Measurements from ENCODE around the gene SURF4. TPM values are rescaled to one million over a fixed set of nuclear protein-coding genes. Genes with fewer than 3 reads are reported as not detected.

Gene SURF4
- total and polyA plus RNA-seq, 2 donors, result 52.0 to 87.3 TPM

- Histone ChIP-seq H3K27me3 (ENCODE audit: control insufficient read depth in 2 of 2, insufficient read depth in 1 of 2, low read length in 1 of 2) (peaks cover 0 to 9% of the 10 kb centered on the region in 2 donors), H3K27ac (ENCODE audit: low read depth in 1 of 2, low read length in 1 of 2) (no peak overlapping the region), H3K4me3 (ENCODE audit: low read length in 2 of 2) (no peak overlapping the region), H3K9me3 (ENCODE audit: control insufficient read depth in 2 of 2, insufficient read depth in 1 of 2, low read length in 1 of 2) (peaks cover 0 to 4% of the 10 kb centered on the region in 2 donors), H3K36me3 (ENCODE audit: control insufficient read depth in 2 of 2, insufficient read depth in 2 of 2, low read length in 1 of 2) (no peaks in the 10 kb centered on the region), H3K4me1 (ENCODE audit: control insufficient read depth in 2 of 2, insufficient read depth in 2 of 2, low read length in 2 of 2) (peaks cover 0 to 2% of the 10 kb centered on the region in 2 donors)
- 93% methylated on average over 7 of the region's 7 CpGs for WGBS
- DNase-seq (ENCODE audit: low read depth in 6 of 9, low spot score in 9 of 9), result no peak
These were observed 14.9 kb upstream of the SURF4 start for GRCh38 chr9:133390713-133391112.

GRCh38 chr9:133389562-133389961, 13.7 kb upstream of the SURF4 start:
- no peak for DNase-seq (ENCODE audit: low read depth in 6 of 9, low spot score in 9 of 9)
- peaks cover 0 to 4% of the 10 kb centered on the region in 2 donors for H3K9me3 ChIP-seq (ENCODE audit: control insufficient read depth in 2 of 2, insufficient read depth in 1 of 2, low read length in 1 of 2)
- H3K27ac ChIP-seq (ENCODE audit: low read depth in 1 of 2, low read length in 1 of 2), result no peak overlapping the region
- peaks cover 0 to 2% of the 10 kb centered on the region in 2 donors for H3K4me1 ChIP-seq (ENCODE audit: control insufficient read depth in 2 of 2, insufficient read depth in 2 of 2, low read length in 2 of 2)
- H3K36me3 ChIP-seq (ENCODE audit: control insufficient read depth in 2 of 2, insufficient read depth in 2 of 2, low read length in 1 of 2), result no peaks in the 10 kb centered on the region
- 96% methylated on average over 13 of the region's 13 CpGs for WGBS
- H3K27me3 ChIP-seq (ENCODE audit: control insufficient read depth in 2 of 2, insufficient read depth in 1 of 2, low read length in 1 of 2), result peaks cover 0 to 4% of the 10 kb centered on the region in 2 donors
- no peak overlapping the region for H3K4me3 ChIP-seq (ENCODE audit: low read length in 2 of 2)

GRCh38 chr9:133389025-133389557, 13.2 kb upstream of the SURF4 start:
- Histone ChIP-seq H3K4me3 (ENCODE audit: low read length in 2 of 2) (no peak overlapping the region), H3K27ac (ENCODE audit: low read depth in 1 of 2, low read length in 1 of 2) (no peak overlapping the region), H3K9me3 (ENCODE audit: control insufficient read depth in 2 of 2, insufficient read depth in 1 of 2, low read length in 1 of 2) (peaks cover 0 to 4% of the 10 kb centered on the region in 2 donors), H3K4me1 (ENCODE audit: control insufficient read depth in 2 of 2, insufficient read depth in 2 of 2, low read length in 2 of 2) (peaks cover 0 to 2% of the 10 kb centered on the region in 2 donors), H3K36me3 (ENCODE audit: control insufficient read depth in 2 of 2, insufficient read depth in 2 of 2, low read length in 1 of 2) (no peaks in the 10 kb centered on the region), H3K27me3 (ENCODE audit: control insufficient read depth in 2 of 2, insufficient read depth in 1 of 2, low read length in 1 of 2) (no peaks in the 10 kb centered on the region)
- DNase-seq (ENCODE audit: low read depth in 6 of 9, low spot score in 9 of 9), result no peak
- WGBS, result 98% methylated on average over 12 of the region's 12 CpGs

GRCh38 chr9:133387680-133388079, 11.8 kb upstream of the SURF4 start:
- WGBS, result 93% methylated on average over 9 of the region's 9 CpGs
- peaks cover 0 to 4% of the 10 kb centered on the region in 2 donors for H3K9me3 ChIP-seq (ENCODE audit: control insufficient read depth in 2 of 2, insufficient read depth in 1 of 2, low read length in 1 of 2)
- DNase-seq (ENCODE audit: low read depth in 6 of 9, low spot score in 9 of 9), result no peak

GRCh38 chr9:133386338-133386737, 10.5 kb upstream of the SURF4 start:
- Histone ChIP-seq H3K9me3 (ENCODE audit: control insufficient read depth in 2 of 2, insufficient read depth in 1 of 2, low read length in 1 of 2) (peaks cover 0 to 4% of the 10 kb centered on the region in 2 donors), H3K4me3 (ENCODE audit: low read length in 2 of 2) (no peak overlapping the region), H3K4me1 (ENCODE audit: control insufficient read depth in 2 of 2, insufficient read depth in 2 of 2, low read length in 2 of 2) (peaks cover 0 to 2% of the 10 kb centered on the region in 2 donors), H3K27ac (ENCODE audit: low read depth in 1 of 2, low read length in 1 of 2) (no peak overlapping the region), H3K27me3 (ENCODE audit: control insufficient read depth in 2 of 2, insufficient read depth in 1 of 2, low read length in 1 of 2) (no peaks in the 10 kb centered on the region), H3K36me3 (ENCODE audit: control insufficient read depth in 2 of 2, insufficient read depth in 2 of 2, low read length in 1 of 2) (no peaks in the 10 kb centered on the region)
- WGBS, result 97% methylated on average over 13 of the region's 13 CpGs
- DNase-seq (ENCODE audit: low read depth in 6 of 9, low spot score in 9 of 9), result no peak

More at GRCh38 chr9:133387680-133388079, 11.8 kb upstream of the SURF4 start:
- Histone ChIP-seq H3K4me3 (ENCODE audit: low read length in 2 of 2) (no peak overlapping the region), H3K27ac (ENCODE audit: low read depth in 1 of 2, low read length in 1 of 2) (no peak overlapping the region), H3K36me3 (ENCODE audit: control insufficient read depth in 2 of 2, insufficient read depth in 2 of 2, low read length in 1 of 2) (no peaks in the 10 kb centered on the region), H3K27me3 (ENCODE audit: control insufficient read depth in 2 of 2, insufficient read depth in 1 of 2, low read length in 1 of 2) (no peaks in the 10 kb centered on the region), H3K4me1 (ENCODE audit: control insufficient read depth in 2 of 2, insufficient read depth in 2 of 2, low read length in 2 of 2) (peaks cover 0 to 2% of the 10 kb centered on the region in 2 donors)

GRCh38 chr9:133385452-133385851, 9.6 kb upstream of the SURF4 start:
- no peak overlapping the region for H3K4me3 ChIP-seq (ENCODE audit: low read length in 2 of 2)
- no peaks in the 10 kb centered on the region for H3K36me3 ChIP-seq (ENCODE audit: control insufficient read depth in 2 of 2, insufficient read depth in 2 of 2, low read length in 1 of 2)
- 96% methylated on average over 14 of the region's 14 CpGs for WGBS
- peaks cover 0 to 1% of the 10 kb centered on the region in 2 donors for H3K4me1 ChIP-seq (ENCODE audit: control insufficient read depth in 2 of 2, insufficient read depth in 2 of 2, low read length in 2 of 2)
- H3K27ac ChIP-seq (ENCODE audit: low read depth in 1 of 2, low read length in 1 of 2), result no peak overlapping the region
- no peak for DNase-seq (ENCODE audit: low read depth in 6 of 9, low spot score in 9 of 9)
- H3K27me3 ChIP-seq (ENCODE audit: control insufficient read depth in 2 of 2, insufficient read depth in 1 of 2, low read length in 1 of 2), result no peaks in the 10 kb centered on the region
- H3K9me3 ChIP-seq (ENCODE audit: control insufficient read depth in 2 of 2, insufficient read depth in 1 of 2, low read length in 1 of 2), result no peaks in the 10 kb centered on the region

GRCh38 chr9:133384736-133385321, 9.0 kb upstream of the SURF4 start:
- Histone ChIP-seq H3K9me3 (ENCODE audit: control insufficient read depth in 2 of 2, insufficient read depth in 1 of 2, low read length in 1 of 2) (no peaks in the 10 kb centered on the region), H3K27me3 (ENCODE audit: control insufficient read depth in 2 of 2, insufficient read depth in 1 of 2, low read length in 1 of 2) (no peaks in the 10 kb centered on the region), H3K27ac (ENCODE audit: low read depth in 1 of 2, low read length in 1 of 2) (no peak overlapping the region), H3K36me3 (ENCODE audit: control insufficient read depth in 2 of 2, insufficient read depth in 2 of 2, low read length in 1 of 2) (no peaks in the 10 kb centered on the region), H3K4me3 (ENCODE audit: low read length in 2 of 2) (no peak overlapping the region), H3K4me1 (ENCODE audit: control insufficient read depth in 2 of 2, insufficient read depth in 2 of 2, low read length in 2 of 2) (no peaks in the 10 kb centered on the region)
- WGBS, result 91% methylated on average over 17 of the region's 17 CpGs
- DNase-seq (ENCODE audit: low read depth in 6 of 9, low spot score in 9 of 9), result no peak

- H3K36me3 ChIP-seq (ENCODE audit: control insufficient read depth in 2 of 2, insufficient read depth in 2 of 2, low read length in 1 of 2), result no peaks in the 10 kb centered on the region
- no peak overlapping the region for H3K27ac ChIP-seq (ENCODE audit: low read depth in 1 of 2, low read length in 1 of 2)
- H3K9me3 ChIP-seq (ENCODE audit: control insufficient read depth in 2 of 2, insufficient read depth in 1 of 2, low read length in 1 of 2), result no peaks in the 10 kb centered on the region
- H3K4me1 ChIP-seq (ENCODE audit: control insufficient read depth in 2 of 2, insufficient read depth in 2 of 2, low read length in 2 of 2), result no peaks in the 10 kb centered on the region
- H3K27me3 ChIP-seq (ENCODE audit: control insufficient read depth in 2 of 2, insufficient read depth in 1 of 2, low read length in 1 of 2), result no peaks in the 10 kb centered on the region
- 94% methylated on average over 3 of the region's 3 CpGs for WGBS
- no peak for DNase-seq (ENCODE audit: low read depth in 6 of 9, low spot score in 9 of 9)
- no peak overlapping the region for H3K4me3 ChIP-seq (ENCODE audit: low read length in 2 of 2)
These were observed 7.6 kb upstream of the SURF4 start for GRCh38 chr9:133383438-133383837.

- DNase-seq (ENCODE audit: low read depth in 6 of 9, low spot score in 9 of 9), result no peak
- WGBS, result 83% methylated on average over 4 of the region's 4 CpGs
These were observed 6.8 kb upstream of the SURF4 start for GRCh38 chr9:133382507-133383141.

More at GRCh38 chr9:133382507-133383141, 6.8 kb upstream of the SURF4 start:
- H3K4me1 ChIP-seq (ENCODE audit: control insufficient read depth in 2 of 2, insufficient read depth in 2 of 2, low read length in 2 of 2), result no peaks in the 10 kb centered on the region
- no peaks in the 10 kb centered on the region for H3K27me3 ChIP-seq (ENCODE audit: control insufficient read depth in 2 of 2, insufficient read depth in 1 of 2, low read length in 1 of 2)
- H3K4me3 ChIP-seq (ENCODE audit: low read length in 2 of 2), result no peak overlapping the region
- no peak overlapping the region for H3K27ac ChIP-seq (ENCODE audit: low read depth in 1 of 2, low read length in 1 of 2)
- no peaks in the 10 kb centered on the region for H3K9me3 ChIP-seq (ENCODE audit: control insufficient read depth in 2 of 2, insufficient read depth in 1 of 2, low read length in 1 of 2)
- H3K36me3 ChIP-seq (ENCODE audit: control insufficient read depth in 2 of 2, insufficient read depth in 2 of 2, low read length in 1 of 2), result no peaks in the 10 kb centered on the region

All from thymus (tissue), 11 donors.